HepG2 (cell line): ENCODE results near the gene BATF2. TPM values are rescaled to one million over a fixed set of nuclear protein-coding genes. Genes with fewer than 3 reads are reported as not detected.

Experiments
- AKNA ChIP-seq: sonication (generic); formaldehyde crosslinking; IDR thresholded peaks from 2 replicates; pipeline ENCODE4 v1.4.0; 2020; ENCODE audit warnings: missing genetic modification reagents, borderline replicate concordance
- BRD4 ChIP-seq: sonication (generic); formaldehyde crosslinking; IDR thresholded peaks from 2 replicates; pipeline ENCODE4 v1.4.0; 2020; ENCODE audit warnings: missing genetic modification reagents
- IKZF1 ChIP-seq: fragments of 450-650 bp; IDR thresholded peaks from 2 replicates; pipeline ENCODE4 v1.7.1; 2016
- MED8 ChIP-seq: sonication (generic); formaldehyde crosslinking; IDR thresholded peaks from 2 replicates; pipeline ENCODE4 v1.8.1; 2023; ENCODE audit warnings: mild to moderate bottlenecking, missing genetic modification reagents; ENCODE audit not compliant: insufficient replicate concordance
- MTF2 ChIP-seq: sonication (generic); formaldehyde crosslinking; IDR thresholded peaks from 2 replicates; pipeline ENCODE4 v1.5.0; 2020; ENCODE audit warnings: missing genetic modification reagents, borderline replicate concordance
- MXD3 ChIP-seq: IDR thresholded peaks from 2 replicates; pipeline ENCODE4 v1.6.1; 2016; ENCODE audit warnings: mild to moderate bottlenecking, missing biosample characterization, missing genetic modification reagents
- MYC ChIP-seq: sonication (generic); formaldehyde crosslinking; IDR thresholded peaks from 2 replicates; pipeline ENCODE4 v1.9.0; 2021; ENCODE audit warnings: missing genetic modification reagents, borderline replicate concordance
- NR2F2 ChIP-seq: IDR thresholded peaks from 2 replicates; pipeline ENCODE4 v1.6.1; 2012; ENCODE audit warnings: low read depth, inconsistent platforms, borderline replicate concordance
- NR2F6 ChIP-seq, 2 experiments: IDR thresholded peaks; 2 replicates each; pipeline ENCODE4 v1.6.1; 2016; ENCODE audit warnings: antibody characterized with exemption in 1 of 2, mild to moderate bottlenecking in 1 of 2
- NRL ChIP-seq: sonication (generic); formaldehyde crosslinking; IDR thresholded peaks from 2 replicates; pipeline ENCODE4 v1.5.0; 2020; ENCODE audit warnings: missing genetic modification reagents, mild to moderate bottlenecking, moderate library complexity, borderline replicate concordance
- RFXAP ChIP-seq: sonication (generic); formaldehyde crosslinking; IDR thresholded peaks from 2 replicates; pipeline ENCODE4 v1.4.0; 2020; ENCODE audit warnings: missing genetic modification reagents, borderline replicate concordance
- SPEN ChIP-seq: sonication (generic); formaldehyde crosslinking; IDR thresholded peaks from 2 replicates; pipeline ENCODE4 v1.5.1; 2020; ENCODE audit warnings: low read depth, mild to moderate bottlenecking, missing genetic modification reagents
- XRCC5 ChIP-seq: fragments of 200-400 bp; formaldehyde crosslinking; optimal IDR thresholded peaks from 2 replicates; pipeline ENCODE3; 2017; ENCODE audit warnings: mild to moderate bottlenecking, low read length
- ZBTB38 ChIP-seq: sonication (generic); formaldehyde crosslinking; IDR thresholded peaks from 2 replicates; pipeline ENCODE4 v1.5.1; 2020; ENCODE audit warnings: mild to moderate bottlenecking, missing genetic modification reagents
- ZNF160 ChIP-seq: sonication (generic); formaldehyde crosslinking; IDR thresholded peaks from 2 replicates; pipeline ENCODE4 v1.8.0; 2022; ENCODE audit warnings: mild to moderate bottlenecking, inconsistent platforms, missing genetic modification reagents
- ZNF33B ChIP-seq: sonication (generic); formaldehyde crosslinking; IDR thresholded peaks from 2 replicates; pipeline ENCODE4 v1.5.1; 2020; ENCODE audit warnings: mild to moderate bottlenecking, missing genetic modification reagents
- ZNF607 ChIP-seq: sonication (generic); formaldehyde crosslinking; IDR thresholded peaks from 2 replicates; pipeline ENCODE4 v1.5.1; 2020; ENCODE audit warnings: missing genetic modification reagents, mild to moderate bottlenecking, borderline replicate concordance
- ZNF619 ChIP-seq: sonication (generic); formaldehyde crosslinking; IDR thresholded peaks from 2 replicates; pipeline ENCODE4 v1.4.0; 2020; ENCODE audit warnings: mild to moderate bottlenecking, missing genetic modification reagents
- ZNF781 ChIP-seq: sonication (generic); formaldehyde crosslinking; IDR thresholded peaks from 2 replicates; pipeline ENCODE4 v1.5.1; 2020; ENCODE audit warnings: borderline replicate concordance, mild to moderate bottlenecking, missing genetic modification reagents; ENCODE audit errors: not compliant biosample characterization
- polyA plus RNA-seq, 8 experiments: library from polyadenylated mRNA; depleted of rRNA in 3 of 8; stranded (reverse) in 7 of 8; unstranded in 1 of 8; fragments of >200 nt; fragmentation: Illumina TruSeq in 4 of 8; extraction: Trizol in 4 of 8; gene quantifications; 2 replicates each; pipeline versions ENCODE4 v1.2.1 to v1.2.3, GENCODE V29; 2011 to 2016; ENCODE audit warnings: low read depth in 4 of 8, missing spikeins in 1 of 8, mixed read lengths in 1 of 8; ENCODE audit not compliant: insufficient read depth in 1 of 8
- total RNA-seq, 5 experiments: library from RNA; depleted of rRNA; stranded (reverse); fragments of >200 nt; fragmentation: Illumina TruSeq; extraction: Trizol; gene quantifications; 2 replicates each; pipeline ENCODE4 v1.2.3, GENCODE V29; 2016; ENCODE audit warnings: low read depth in 1 of 5
- TF ChIP-seq, protein P1 (sequence below): sonication (generic); formaldehyde crosslinking; IDR thresholded peaks from 2 replicates; pipeline ENCODE4 v1.8.0; 2022; ENCODE audit warnings: mild to moderate bottlenecking, missing genetic modification reagents, borderline replicate concordance
- TF ChIP-seq, protein P2 (sequence below): sonication (generic); formaldehyde crosslinking; IDR thresholded peaks from 2 replicates; pipeline ENCODE4 v1.4.0; 2020; ENCODE audit warnings: missing genetic modification reagents, mild to moderate bottlenecking, borderline replicate concordance

Gene BATF2
- total and polyA plus RNA-seq, 2 of the 13 experiments (the other 11 are each of a cell fraction or from before 2014, with no cell fraction given): 2.8 to 3.9 TPM

DNA sequence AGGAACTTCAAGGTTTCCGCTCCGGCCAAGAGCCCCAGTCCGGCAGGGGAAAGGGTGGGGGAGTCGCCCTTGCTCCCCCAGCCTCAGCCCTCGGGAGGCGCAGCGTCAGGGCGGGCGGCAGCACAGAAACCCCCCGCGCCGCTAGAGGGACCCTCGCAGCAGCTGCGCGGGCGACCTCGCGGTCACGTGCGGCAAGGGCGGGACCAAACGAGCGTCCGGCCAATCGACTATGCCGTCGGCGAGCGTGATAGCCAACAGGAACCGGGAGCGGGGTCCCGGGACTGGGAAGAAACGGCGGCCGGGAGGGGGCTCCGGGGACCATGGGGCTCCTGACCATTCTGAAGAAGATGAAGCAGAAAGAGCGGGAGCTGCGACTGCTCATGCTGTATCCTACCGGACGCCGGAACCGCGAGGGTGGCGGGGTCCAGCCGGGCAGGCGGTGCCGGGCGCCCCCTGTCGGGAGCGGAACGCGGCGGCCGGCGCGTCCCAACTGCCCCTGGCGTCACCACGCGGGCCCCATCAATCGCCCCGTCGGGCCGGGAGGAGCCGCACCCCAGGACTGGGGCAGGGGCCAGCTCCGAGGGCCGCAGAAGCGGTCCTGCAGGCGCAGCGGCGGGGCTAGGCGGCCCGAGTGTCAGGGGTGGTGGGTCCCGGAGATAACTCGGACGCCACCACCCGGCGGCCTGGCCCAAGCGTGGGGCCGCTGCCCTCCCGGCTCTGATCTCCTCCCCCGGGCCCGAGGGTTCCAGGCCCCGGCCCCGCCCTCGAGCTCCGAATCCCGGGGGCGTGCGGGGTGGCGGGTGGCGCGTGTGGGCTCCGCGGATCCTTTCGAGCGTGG is 17.3 kb upstream of the BATF2 start, which contains the start of gene ARL2 (continued):
- TF ChIP-seq ZBTB38 (CRISPR knock-in tag): peak; percentile 30; the same call in 1 of the 2 replicates
- peak; percentile 58 for TF ChIP-seq MED8 (CRISPR knock-in tag)
- peak; percentile 19 for TF ChIP-seq XRCC5
- peak; percentile 55 for TF ChIP-seq BRD4 (CRISPR knock-in tag)
- TF ChIP-seq ZNF607 (CRISPR knock-in tag): 0 out of 2 replicates have a peak, but pooled peaks have one; percentile 8
- no peak; the same call in 1 of the 2 replicates for TF ChIP-seq NR2F2
- TF ChIP-seq MYC (CRISPR knock-in tag): peak; percentile 81
- TF ChIP-seq SPEN: peak; percentile 49
- no peak; the same call in 1 of the 2 replicates for TF ChIP-seq MTF2 (CRISPR knock-in tag)
- no peak for TF ChIP-seq NR2F6 (IDR thresholded peaks at IDR 0.05)
- TF ChIP-seq NR2F6 (CRISPR knock-in tag; IDR thresholded peaks at IDR 0.05): peak; percentile 43; the same call in 1 of the 2 replicates
- TF ChIP-seq, protein P1, sequence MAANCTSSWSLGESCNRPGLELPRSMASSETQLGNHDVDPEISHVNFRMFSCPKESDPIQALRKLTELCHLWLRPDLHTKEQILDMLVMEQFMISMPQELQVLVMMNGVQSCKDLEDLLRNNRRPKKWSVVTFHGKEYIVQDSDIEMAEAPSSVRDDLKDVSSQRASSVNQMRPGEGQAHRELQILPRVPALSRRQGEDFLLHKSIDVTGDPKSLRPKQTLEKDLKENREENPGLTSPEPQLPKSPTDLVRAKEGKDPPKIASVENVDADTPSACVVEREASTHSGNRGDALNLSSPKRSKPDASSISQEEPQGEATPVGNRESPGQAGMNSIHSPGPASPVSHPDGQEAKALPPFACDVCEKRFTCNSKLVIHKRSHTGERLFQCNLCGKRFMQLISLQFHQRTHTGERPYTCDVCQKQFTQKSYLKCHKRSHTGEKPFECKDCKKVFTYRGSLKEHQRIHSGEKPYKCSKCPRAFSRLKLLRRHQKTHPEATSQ (CRISPR knock-in tag): no peak
- peak; percentile 52 for TF ChIP-seq MXD3 (CRISPR knock-in tag)
- no peak; the same call in 1 of the 2 replicates for TF ChIP-seq RFXAP (CRISPR knock-in tag)
- TF ChIP-seq IKZF1: no peak
- peak; percentile 82 for TF ChIP-seq ZNF781 (CRISPR knock-in tag)
- TF ChIP-seq, protein P2, sequence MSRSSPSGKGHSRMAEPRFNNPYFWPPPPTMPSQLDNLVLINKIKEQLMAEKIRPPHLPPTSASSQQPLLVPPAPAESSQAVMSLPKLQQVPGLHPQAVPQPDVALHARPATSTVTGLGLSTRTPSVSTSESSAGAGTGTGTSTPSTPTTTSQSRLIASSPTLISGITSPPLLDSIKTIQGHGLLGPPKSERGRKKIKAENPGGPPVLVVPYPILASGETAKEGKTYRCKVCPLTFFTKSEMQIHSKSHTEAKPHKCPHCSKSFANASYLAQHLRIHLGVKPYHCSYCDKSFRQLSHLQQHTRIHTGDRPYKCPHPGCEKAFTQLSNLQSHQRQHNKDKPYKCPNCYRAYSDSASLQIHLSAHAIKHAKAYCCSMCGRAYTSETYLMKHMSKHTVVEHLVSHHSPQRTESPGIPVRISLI (CRISPR knock-in tag): peak; percentile 37; the same call in 1 of the 2 replicates
- peak; percentile 80 for TF ChIP-seq NRL (CRISPR knock-in tag)
- TF ChIP-seq AKNA: no peak
- TF ChIP-seq ZNF33B (CRISPR knock-in tag): no peak
- peak; percentile 54; the same call in 1 of the 2 replicates for TF ChIP-seq ZNF619 (CRISPR knock-in tag)
- 0 out of 2 replicates have a peak, but pooled peaks have one; percentile 44 for TF ChIP-seq ZNF160 (CRISPR knock-in tag)
